HG02973 (cell line): Measurements from ENCODE around the gene R3HDM2.
A peak's percentile ranks its signal among the peaks of the same experiment; 100 is the strongest.

ENCODE experiments used
- ATAC-seq: cut with Tn5 transposase; IDR thresholded peaks from one replicate; pipeline ENCODE4 v1.9.1; 2021; ENCODE audit warnings: moderate library complexity; ENCODE audit not compliant: unreplicated experiment

R3HDM2 gene

GRCh38 chr12:57219993-57220754 lies 210.7 kb downstream of the R3HDM2 start:
- no peak for ATAC-seq

DNA sequence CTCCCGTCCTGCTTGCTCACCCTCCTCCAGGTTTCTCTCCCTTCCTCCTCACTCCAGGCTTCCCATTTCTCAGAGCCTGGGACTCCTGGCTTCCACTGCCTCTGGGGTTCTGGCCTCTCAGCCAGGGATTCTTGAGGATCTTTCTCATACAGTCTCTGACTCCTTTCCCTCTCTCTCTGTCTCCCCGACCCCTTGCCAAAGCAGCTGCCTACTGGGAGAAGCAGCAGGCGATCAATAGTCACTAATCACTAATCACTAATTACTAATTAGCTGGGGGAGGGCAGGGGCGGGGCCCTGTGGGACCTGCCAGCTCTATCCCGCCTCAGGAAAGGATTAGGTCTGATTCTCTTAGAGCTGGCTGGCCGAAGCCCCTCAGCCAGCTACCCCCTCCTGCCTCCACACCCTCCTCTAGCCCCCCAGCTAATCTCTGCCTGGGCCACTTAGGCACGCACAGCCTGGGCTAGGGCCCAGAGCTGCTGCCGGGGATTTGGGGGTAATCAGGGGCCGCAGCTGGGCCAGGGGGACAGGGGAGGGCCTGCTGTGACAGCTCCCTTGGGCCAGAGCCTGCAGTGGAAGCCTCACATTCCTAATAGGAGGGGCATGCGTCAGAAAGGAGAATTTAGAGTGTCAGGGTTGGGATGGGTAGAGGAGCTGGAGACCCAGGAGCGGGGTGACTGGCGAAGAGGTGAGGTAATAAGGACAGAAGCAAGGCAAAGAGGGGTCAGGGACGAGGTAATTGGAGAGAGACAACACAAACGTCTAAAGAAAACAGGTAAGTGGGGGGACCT lies 211.4 kb downstream of the R3HDM2 start:
- ATAC-seq, result no peak

GRCh38 chr12:57218030-57218853 lies 212.6 kb downstream of the R3HDM2 start:
- ATAC-seq, result no peak

- no peak for ATAC-seq
Observed at GRCh38 chr12:57216921-57217879, 213.6 kb downstream of the R3HDM2 start.

DNA sequence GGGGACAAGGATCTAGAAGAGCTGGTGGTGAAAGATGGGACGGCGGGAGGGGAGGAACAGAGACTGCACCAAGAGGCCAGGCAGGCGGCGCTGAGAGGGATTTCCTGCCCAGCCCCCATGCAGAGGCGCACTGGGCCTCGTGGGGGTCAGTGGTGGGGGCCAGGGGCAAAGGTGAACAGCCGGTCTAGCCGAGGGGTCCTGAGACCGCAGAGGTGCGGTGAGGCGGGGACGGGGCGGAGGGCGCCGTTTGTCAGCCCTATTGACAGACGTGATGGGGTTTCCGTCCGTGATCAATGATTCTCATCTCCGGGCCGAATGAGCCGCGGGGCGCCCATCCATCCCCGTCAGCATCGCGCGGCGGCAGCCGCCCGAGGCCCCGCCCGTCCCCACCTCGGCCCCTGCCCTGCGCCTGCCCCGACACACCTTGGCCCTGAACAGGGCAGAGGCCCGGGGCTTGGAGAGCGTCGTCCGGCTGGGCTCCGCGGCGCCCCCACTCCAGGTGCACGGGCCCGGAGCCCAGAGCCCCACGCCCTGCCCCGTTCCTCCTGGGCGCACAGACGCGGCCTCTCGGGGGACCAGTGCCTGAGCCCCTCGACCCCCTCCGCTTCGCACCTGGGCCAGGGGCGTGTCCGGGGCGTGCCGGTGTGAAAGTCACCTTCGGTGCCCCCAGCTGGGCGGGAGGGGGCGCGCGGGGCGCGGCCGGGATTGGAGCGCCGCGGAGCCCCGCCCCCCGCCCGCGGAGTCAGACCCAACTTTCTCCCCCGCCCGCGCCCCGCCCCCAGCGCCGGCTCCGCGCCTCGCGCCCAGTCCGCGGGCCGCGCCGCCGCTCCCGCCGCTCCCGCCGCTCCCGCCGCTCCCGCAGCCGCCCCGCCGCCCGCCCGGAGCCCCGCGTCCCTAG lies 214.6 kb downstream of the R3HDM2 start, which contains the start of gene NXPH4:
Gene NXPH4 (plus strand): TSS at position 781 of the 898 bp plus-strand sequence. CDS start 176 bp downstream, outside the sequence.
- ATAC-seq, result no peak

DNA sequence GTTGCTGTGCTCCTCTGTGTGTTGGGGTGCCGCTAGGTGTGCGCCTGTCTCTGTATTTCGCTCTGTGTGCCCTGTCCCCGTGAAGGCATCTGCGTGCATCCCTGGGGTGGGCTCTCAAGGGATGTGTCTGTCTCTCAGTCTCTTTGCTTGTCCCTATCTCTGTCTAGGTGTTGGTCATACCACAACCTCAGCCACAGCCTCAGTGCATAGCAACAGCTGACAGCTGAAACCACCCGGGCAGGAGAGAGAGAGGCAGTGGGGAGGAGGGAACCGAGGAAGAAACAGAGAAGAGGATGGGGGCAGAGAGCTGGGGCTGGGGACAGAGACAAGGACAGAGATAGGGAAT lies 215.2 kb downstream of the R3HDM2 start:
- ATAC-seq, result peak; percentile 47

DNA sequence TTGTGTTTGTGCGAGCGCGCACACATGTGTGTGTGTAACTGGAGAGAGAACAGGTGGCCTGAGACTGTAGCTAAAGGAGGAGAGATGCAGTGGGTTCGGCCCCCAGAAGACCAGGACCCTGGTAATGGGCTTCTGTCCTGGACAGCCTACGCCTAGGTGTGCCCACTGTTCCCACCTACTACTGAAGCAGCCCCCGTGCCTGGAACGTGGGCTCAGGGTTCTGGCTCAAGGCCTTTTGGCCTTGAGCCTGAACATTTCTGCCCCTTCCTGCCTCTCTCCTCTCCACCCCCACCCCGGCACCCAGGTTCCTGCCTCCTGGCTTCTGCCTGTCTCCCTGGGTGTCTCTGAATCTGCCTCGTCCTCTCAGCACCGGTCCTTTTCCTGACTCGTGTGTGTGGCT lies 215.8 kb downstream of the R3HDM2 start:
- ATAC-seq, result no peak

DNA sequence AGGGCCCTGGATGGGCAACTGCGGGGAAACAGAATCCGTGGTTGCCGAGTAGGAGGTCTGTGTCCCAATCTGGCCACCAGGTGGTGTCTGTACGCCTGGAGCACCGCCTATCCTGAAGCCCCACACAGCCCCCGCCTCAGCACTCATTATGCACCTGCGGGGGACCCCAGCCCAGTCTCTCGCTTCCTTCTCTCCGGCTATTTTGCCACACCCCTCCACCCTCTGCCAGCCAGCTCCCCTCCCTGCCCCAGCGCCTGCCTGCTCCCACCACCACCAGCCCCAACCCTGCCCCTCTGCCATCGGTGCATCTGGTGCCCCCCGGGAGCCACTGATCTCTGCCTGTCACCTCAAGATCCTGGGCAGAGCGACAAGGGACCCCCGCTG lies 216.5 kb downstream of the R3HDM2 start:
- ATAC-seq, result no peak

GRCh38 chr12:57213763-57214397 lies 217.0 kb downstream of the R3HDM2 start:
- ATAC-seq, result no peak

DNA sequence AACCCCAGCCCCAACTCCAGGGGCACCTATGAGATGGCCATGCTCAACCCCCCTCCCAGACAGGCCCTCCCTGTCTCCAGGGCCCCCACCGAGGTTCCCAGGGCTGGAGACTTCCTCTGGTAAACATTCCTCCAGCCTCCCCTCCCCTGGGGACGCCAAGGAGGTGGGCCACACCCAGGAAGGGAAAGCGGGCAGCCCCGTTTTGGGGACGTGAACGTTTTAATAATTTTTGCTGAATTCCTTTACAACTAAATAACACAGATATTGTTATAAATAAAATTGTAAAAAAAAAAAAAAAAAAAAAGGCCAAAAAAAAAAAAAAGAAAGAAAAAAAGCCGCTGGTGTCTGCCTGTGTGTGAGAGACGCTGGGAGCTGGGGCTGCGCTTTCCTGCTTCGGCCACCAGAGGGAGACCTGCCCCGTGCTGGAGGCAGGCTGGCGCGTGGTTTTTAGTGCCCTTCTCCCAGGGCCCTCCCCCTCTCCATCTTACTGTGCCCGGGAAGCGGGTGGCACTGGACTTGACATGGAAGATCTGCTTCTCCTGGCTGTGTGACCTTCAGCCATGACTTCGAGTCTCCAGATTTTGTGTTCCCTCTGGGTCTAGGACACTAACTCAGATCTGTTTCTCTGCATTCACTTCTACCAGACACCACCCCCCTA lies 217.7 kb downstream of the R3HDM2 start:
- ATAC-seq, result no peak

GRCh38 chr12:57212701-57213057 lies 218.2 kb downstream of the R3HDM2 start:
- ATAC-seq, result no peak

DNA sequence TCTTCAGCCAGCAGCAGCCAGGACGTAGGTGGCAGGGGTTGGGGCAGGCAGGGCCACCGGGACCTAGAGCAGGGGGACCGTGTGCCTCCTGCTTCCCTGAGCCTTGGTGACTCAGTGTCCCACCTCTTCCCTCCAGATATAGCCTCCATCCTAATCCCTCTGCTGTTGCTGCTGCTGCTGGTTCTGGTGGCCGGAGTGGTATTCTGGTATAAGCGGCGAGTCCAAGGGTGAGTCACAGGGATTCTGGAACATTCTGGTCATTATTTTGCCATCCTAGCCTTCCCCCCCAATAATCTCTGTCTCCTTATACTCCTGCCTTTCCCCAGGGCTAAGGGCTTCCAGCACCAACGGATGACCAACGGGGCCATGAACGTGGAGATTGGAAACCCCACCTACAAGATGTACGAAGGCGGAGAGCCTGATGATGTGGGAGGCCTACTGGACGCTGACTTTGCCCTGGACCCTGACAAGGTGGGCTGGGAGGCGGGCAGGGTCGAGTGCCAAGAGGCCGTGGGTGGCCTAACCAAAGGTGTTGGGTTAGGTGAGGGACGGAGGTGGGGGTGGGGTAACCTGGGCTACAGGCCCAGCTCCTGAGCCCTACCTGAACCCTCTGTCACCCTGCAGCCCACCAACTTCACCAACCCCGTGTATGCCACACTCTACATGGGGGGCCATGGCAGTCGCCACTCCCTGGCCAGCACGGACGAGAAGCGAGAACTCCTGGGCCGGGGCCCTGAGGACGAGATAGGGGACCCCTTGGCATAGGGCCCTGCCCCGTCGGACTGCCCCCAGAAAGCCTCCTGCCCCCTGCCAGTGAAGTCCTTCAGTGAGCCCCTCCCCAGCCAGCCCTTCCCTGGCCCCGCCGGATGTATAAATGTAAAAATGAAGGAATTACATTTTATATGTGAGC lies 218.8 kb downstream of the R3HDM2 start:
- no peak for ATAC-seq

GRCh38 chr12:57210926-57211692 lies 219.7 kb downstream of the R3HDM2 start:
- no peak for ATAC-seq

GRCh38 chr12:57210461-57210860 lies 220.4 kb downstream of the R3HDM2 start:
- no peak for ATAC-seq

DNA sequence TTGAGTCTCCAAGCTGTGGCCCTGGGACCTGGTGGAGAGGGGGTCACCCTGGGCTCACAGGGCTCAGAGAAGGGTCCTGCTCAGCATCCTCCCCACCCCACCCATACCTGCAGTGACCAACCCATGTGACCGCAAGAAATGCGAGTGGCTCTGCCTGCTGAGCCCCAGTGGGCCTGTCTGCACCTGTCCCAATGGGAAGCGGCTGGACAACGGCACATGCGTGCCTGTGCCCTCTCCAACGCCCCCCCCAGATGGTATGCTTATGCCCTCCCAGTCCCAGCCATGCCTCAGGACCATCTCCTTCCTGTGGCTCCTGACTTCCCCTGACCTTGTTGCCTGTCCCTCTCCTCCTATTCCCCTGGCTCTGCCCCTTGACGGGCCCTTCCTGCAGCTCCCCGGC lies 220.9 kb downstream of the R3HDM2 start:
- ATAC-seq, result no peak

- no peak for ATAC-seq
Observed at GRCh38 chr12:57208631-57209282, 222.1 kb downstream of the R3HDM2 start.
